AG04450 (cell line): ENCODE data around the gene DDX28. TPM values are rescaled to one million over a fixed set of nuclear protein-coding genes. Genes with fewer than 3 reads are reported as not detected.
"Not testable (repeated sequence)": the region's sequence is repeated elsewhere in the genome, so short reads cannot be mapped to it uniquely, and the experiment has no call there.

Source experiments
- CTCF ChIA-PET: fragments of 300-600, 350-600 bp; formaldehyde crosslinking; extraction: SDS; loops from one replicate; lab custom pipeline; 2022; ENCODE audit warnings: antibody characterized with exemption, inconsistent platforms; lab: Charles Lee
- POLR2A ChIA-PET: fragments of 350-600 bp; formaldehyde crosslinking; extraction: SDS; loops from one replicate; lab custom pipeline; 2021; ENCODE audit warnings: antibody characterized with exemption, inconsistent platforms; lab: Yijun Ruan, JAX
- DNase-seq: peaks from one replicate; pipeline ENCODE4 v3.0.0-alpha.2; 2011; ENCODE audit warnings: low read depth, low spot score
- H3K27ac ChIP-seq: one replicate; pipeline ENCODE4 v1.5.1; 2012; ENCODE audit warnings: low read depth, low read length, control low read depth
- H3K27me3 ChIP-seq: one replicate; pipeline ENCODE4 v1.6.0; 2012; ENCODE audit warnings: low read length; ENCODE audit not compliant: control insufficient read depth, insufficient read depth
- H3K4me3 ChIP-seq: 2 replicates; pipeline ENCODE4 v1.5.1; 2011; ENCODE audit warnings: mild to moderate bottlenecking, low read depth, low read length, control low read depth
- H3K9me3 ChIP-seq: 2 replicates; pipeline ENCODE4 v1.5.1; 2012; ENCODE audit warnings: low read length; ENCODE audit not compliant: control insufficient read depth, insufficient read depth
- CTCF ChIP-seq: IDR thresholded peaks from 2 replicates; pipeline ENCODE4 v1.5.1; 2011; ENCODE audit warnings: low read depth, low read length, control low read depth, inconsistent platforms
- polyA plus RNA-seq: library from polyadenylated mRNA; depleted of rRNA; stranded (reverse); fragments of >200 nt; gene quantifications from 2 replicates; pipeline ENCODE4 v1.2.3, GENCODE V29; 2011; rRNA removed
- small RNA-seq: library from RNA; depleted of rRNA; stranded (forward); fragments of <200 nt; gene quantifications from one replicate; pipeline ENCODE3, GENCODE V24; 2012; ENCODE audit warnings: low read depth; ENCODE audit not compliant: insufficient read length

DDX28 gene
- polyA plus RNA-seq, 1 experiment, result 7.6 TPM

GRCh38 chr16:67977005-67977404, 46.0 kb downstream of the DDX28 start:
- TF ChIP-seq CTCF, result no peak
- no peak overlapping the region for H3K4me3 ChIP-seq
- no peak for DNase-seq
- no peaks in the 10 kb centered on the region; the same call in 1 of the 2 replicates for H3K9me3 ChIP-seq
- H3K27ac ChIP-seq, result no peak overlapping the region
- CTCF ChIA-PET, result no interaction called here
- H3K27me3 ChIP-seq, result peaks cover 20% of the 10 kb centered on the region
- POLR2A ChIA-PET, result no interaction called here

GRCh38 chr16:67976205-67976604, 46.8 kb downstream of the DDX28 start:
- ChIA-PET POLR2A (no interaction called here), CTCF (no interaction called here)
- no peak for TF ChIP-seq CTCF
- no peak overlapping the region for H3K27ac ChIP-seq
- no peaks in the 10 kb centered on the region; the same call in 1 of the 2 replicates for H3K9me3 ChIP-seq
- no peak for DNase-seq
- no peak overlapping the region for H3K4me3 ChIP-seq
- peaks cover 20% of the 10 kb centered on the region for H3K27me3 ChIP-seq

- DNase-seq, result no peak
- H3K27ac ChIP-seq, result no peak overlapping the region
- peaks cover 20% of the 10 kb centered on the region for H3K27me3 ChIP-seq
- ChIA-PET POLR2A (no interaction called here), CTCF (no interaction called here)
- H3K4me3 ChIP-seq, result no peak overlapping the region
- TF ChIP-seq CTCF, result no peak
- H3K9me3 ChIP-seq, result no peaks in the 10 kb centered on the region; the same call in 1 of the 2 replicates
These were observed 47.5 kb downstream of the DDX28 start for GRCh38 chr16:67975321-67976105.

GRCh38 chr16:67972285-67972684, 50.7 kb downstream of the DDX28 start:
- H3K9me3 ChIP-seq, H3K27ac ChIP-seq, H3K4me3 ChIP-seq, DNase-seq, H3K27me3 ChIP-seq, POLR2A ChIA-PET: not testable (repeated sequence)
- CTCF ChIA-PET, result interaction anchor here (0.7 kb wide), 1 partner anchor 79 kb away, joined by 6 read pairs; no protein-coding TSS in a partner anchor

GRCh38 chr16:67971111-67971510, 51.9 kb downstream of the DDX28 start:
- peaks cover 4% of the 10 kb centered on the region for H3K27me3 ChIP-seq
- no peak for TF ChIP-seq CTCF
- H3K4me3 ChIP-seq, result no peak overlapping the region
- no peaks in the 10 kb centered on the region; the same call in 1 of the 2 replicates for H3K9me3 ChIP-seq
- ChIA-PET CTCF (no interaction called here), POLR2A (no interaction called here)
- DNase-seq, result no peak
- no peak overlapping the region for H3K27ac ChIP-seq

Small RNA genes lying within 50 kb of the gene (small RNA-seq; reads per million reads assigned to genes)
- 1.6 reads per million for gene RNU6-359P

Other genes with a start within 250 kb of the DDX28 start
- gene RANBP10, start 216.7 kb downstream of the DDX28 start, polyA plus RNA-seq, result 11.3 and 11.7 TPM in 2 replicates
- 0.92 and 1.1 TPM in 2 replicates for gene TSNAXIP1, start 216.3 kb downstream of the DDX28 start, polyA plus RNA-seq
- 22.3 and 22.8 TPM in 2 replicates for gene THAP11, start 180.9 kb downstream of the DDX28 start, polyA plus RNA-seq
- 151 and 190 TPM in 2 replicates for gene NUTF2, start 176.3 kb downstream of the DDX28 start, polyA plus RNA-seq
- 17.9 and 21.7 TPM in 2 replicates for gene CENPT, start 175.5 kb downstream of the DDX28 start, polyA plus RNA-seq
- gene EDC4, start 150.2 kb downstream of the DDX28 start, polyA plus RNA-seq, result 18.7 and 31.6 TPM in 2 replicates
- 0.21 TPM in 1 of 2 replicates, not detected in the other for gene NRN1L, start 138.3 kb downstream of the DDX28 start, polyA plus RNA-seq
- 18.2 and 26.6 TPM in 2 replicates for gene PSKH1, start 130.0 kb downstream of the DDX28 start, polyA plus RNA-seq
- gene CTRL, start 91.4 kb downstream of the DDX28 start, polyA plus RNA-seq, result 0.14 and 0.29 TPM in 2 replicates
- gene PSMB10, start 86.4 kb downstream of the DDX28 start, polyA plus RNA-seq, result 18.1 and 29.1 TPM in 2 replicates
- 5.2 and 7.9 TPM in 2 replicates for gene LCAT, start 79.1 kb downstream of the DDX28 start, polyA plus RNA-seq
- 48.1 and 63.0 TPM in 2 replicates for gene SLC12A4, start 54.6 kb downstream of the DDX28 start, polyA plus RNA-seq
- gene DPEP3, start 42.7 kb downstream of the DDX28 start, polyA plus RNA-seq, result not detected in 2 replicates
- not detected in 2 replicates for gene DPEP2, start 23.7 kb downstream of the DDX28 start, polyA plus RNA-seq
- not detected in 2 replicates for gene DPEP2NB, start 7.3 kb downstream of the DDX28 start, polyA plus RNA-seq
- gene DUS2, start 52 bp upstream of the DDX28 start, polyA plus RNA-seq, result 13.7 and 14.1 TPM in 2 replicates
- 13.8 and 16.7 TPM in 2 replicates for gene NFATC3, start 62.1 kb upstream of the DDX28 start, polyA plus RNA-seq
- 0.01 and 0.14 TPM in 2 replicates for gene ESRP2, start 212.9 kb upstream of the DDX28 start, polyA plus RNA-seq
- 15.7 and 18.7 TPM in 2 replicates for gene PLA2G15, start 222.1 kb upstream of the DDX28 start, polyA plus RNA-seq
- 27.4 and 30.3 TPM in 2 replicates for gene SLC7A6, start 241.3 kb upstream of the DDX28 start, polyA plus RNA-seq